HCEC 1CT (cell line): ENCODE data around the gene METTL1.
"Not testable (repeated sequence)": the region's sequence is repeated elsewhere in the genome, so short reads cannot be mapped to it uniquely, and the experiment has no call there.

ENCODE experiments used
- DNase-seq: peaks from one replicate; pipeline ENCODE4 v3.0.0-alpha.2; 2017

Gene METTL1

GRCh38 chr12:57771873-57772428 is at the start of gene METTL1:
Gene METTL1, minus strand, starts transcription at chr12:57772105. Its CDS starts 22 bp downstream, at chr12:57772083.
- peak; percentile 95 for DNase-seq

DNA sequence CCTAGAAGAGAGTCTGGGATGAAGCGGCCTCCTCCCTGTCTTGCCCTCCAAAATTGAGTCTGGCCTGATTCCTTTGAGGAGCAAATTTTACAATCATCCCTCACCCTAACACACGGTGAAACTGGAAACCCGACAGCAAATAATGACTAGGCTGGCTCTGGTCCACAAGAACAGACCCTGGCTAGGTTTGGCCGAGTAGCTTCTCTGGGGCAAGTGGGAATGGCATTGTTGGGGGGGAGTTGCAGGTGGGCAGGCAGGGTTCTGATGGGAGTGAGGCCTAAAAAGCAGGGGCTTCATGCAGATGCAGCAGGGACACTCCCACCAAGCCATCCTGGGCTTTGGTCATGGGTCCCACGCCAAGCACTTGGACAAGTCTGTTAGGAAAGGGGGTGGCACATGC is 49.1 kb upstream of the METTL1 start:
- not testable (repeated sequence) for DNase-seq

- not testable (repeated sequence) for DNase-seq
These were observed 48.2 kb upstream of the METTL1 start for GRCh38 chr12:57820119-57820518.

- not testable (repeated sequence) for DNase-seq
These were observed 46.1 kb upstream of the METTL1 start for GRCh38 chr12:57817990-57818331.

GRCh38 chr12:57817261-57817989 is 45.5 kb upstream of the METTL1 start:
- no peak for DNase-seq

DNA sequence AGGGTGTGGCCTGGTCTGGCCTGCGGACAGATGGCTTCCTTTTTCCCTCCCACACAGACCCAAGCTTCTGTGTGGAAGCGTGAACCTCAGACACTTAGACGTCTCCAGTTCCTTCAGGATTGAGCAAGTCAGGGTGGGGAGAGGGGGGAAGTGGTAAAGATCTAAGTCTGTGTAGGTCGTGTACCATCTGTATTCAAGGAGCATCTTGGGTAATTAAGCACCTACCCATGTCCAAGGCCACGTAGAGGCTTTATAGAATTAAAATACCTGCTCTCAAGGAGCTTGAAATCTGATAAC is 44.9 kb upstream of the METTL1 start:
- DNase-seq = no peak

GRCh38 chr12:57816001-57816854 is 44.3 kb upstream of the METTL1 start:
- no peak for DNase-seq

DNA sequence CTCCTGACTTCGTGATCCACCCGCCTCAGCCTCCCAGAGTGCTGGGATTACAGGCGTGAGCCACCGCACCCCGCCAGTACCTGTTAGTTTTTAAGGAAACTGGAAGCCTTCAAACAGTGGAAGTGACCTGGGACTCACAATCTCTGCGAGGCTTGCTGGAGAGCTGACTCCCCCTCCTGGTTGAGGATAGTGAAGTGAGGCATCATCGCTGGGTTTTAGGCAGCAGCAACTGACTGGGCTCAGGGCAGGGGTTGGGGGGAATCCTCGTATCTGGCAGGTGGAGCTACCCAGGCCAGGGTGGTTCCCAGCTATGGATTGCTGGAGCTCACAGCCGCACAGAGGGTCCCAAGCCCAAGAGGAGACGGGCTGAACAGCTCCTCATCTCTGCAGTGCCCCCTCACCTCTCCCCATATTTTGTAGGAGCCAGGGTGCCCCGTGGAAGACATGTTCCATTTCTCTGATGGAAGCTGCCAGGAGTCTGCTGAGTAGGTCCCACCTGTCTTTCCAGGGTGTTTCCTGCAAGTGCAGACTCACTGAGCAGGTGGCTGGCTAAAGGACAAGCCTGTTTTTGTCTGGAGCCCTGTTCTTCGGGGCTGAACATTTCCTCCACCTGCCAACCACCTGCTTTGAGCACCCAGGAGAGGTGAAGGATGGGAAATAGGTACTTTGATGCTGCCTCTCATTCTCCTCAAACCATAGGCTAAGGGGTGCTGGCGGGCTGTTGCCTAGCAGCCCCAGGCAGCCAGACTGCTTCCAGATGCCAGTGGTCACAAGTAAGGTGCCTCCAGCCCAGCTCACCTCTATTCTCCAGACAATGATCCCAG is 43.5 kb upstream of the METTL1 start:
- no peak for DNase-seq

GRCh38 chr12:57813971-57814772 is 42.3 kb upstream of the METTL1 start:
- no peak for DNase-seq

DNA sequence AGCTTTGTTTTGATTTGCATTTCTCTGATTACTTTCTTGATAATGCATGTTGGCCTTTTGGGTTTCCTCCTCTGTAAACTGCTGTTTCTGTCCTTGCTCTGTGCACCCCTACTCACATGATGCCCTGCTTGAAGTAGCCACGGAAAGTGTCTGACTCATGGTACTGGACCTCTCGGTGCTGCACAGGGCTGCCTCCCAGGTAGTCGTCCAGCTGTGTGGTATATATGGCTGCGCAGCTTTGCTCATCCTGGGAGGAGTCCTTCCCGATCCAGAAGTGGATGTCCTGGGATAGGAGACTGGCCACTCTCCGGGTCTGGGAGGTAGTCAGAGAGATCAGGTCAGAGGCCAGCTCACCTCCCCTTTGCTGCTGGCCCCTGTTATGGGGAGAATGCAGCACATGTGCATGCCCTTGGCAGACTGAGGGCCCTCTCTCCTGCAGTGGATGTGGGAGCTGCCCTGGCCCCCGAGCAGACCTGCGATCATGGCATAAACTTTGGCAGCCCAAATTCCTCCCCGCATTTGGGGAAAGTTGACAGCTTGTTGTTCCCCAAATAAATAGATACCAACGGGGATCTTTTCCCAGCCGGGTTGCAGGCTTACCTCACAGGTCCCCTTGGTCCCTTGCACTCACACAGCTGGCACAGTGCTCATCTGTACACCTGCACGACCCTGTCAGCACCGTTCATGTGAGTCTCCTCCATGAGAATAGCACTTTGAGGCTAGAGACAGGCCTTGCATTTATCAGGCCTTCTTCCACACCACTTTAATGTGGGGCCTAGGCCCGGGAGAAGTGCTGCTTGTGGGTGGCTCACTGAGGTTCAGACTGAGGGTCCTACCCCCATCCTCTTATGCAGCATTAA is 41.4 kb upstream of the METTL1 start:
- no peak for DNase-seq

GRCh38 chr12:57811028-57811755 is 39.3 kb upstream of the METTL1 start:
- DNase-seq = no peak

GRCh38 chr12:57810450-57810849 is 38.5 kb upstream of the METTL1 start:
- DNase-seq = peak; percentile 34

DNA sequence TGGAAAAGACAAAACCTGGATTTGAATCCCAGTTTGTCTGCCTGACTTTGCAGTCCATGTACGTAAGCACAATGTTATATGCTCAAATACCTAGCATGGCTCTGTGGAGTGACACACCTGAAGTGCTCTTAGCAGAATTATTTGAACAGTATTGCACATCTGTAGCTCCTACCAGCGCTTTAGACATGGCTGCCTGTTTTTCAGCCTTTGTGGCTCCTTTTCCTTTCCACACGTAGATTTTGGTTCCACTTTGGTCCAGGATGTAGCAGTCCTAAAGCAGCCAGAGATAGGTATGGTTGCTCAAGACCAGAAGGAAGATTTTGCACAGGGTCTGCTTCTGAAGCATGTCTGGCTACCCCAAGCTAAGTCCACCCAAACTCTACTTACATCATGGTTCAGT is 37.5 kb upstream of the METTL1 start:
- DNase-seq = no peak

- no peak for DNase-seq
These were observed 36.4 kb upstream of the METTL1 start for GRCh38 chr12:57808351-57808750.

DNA sequence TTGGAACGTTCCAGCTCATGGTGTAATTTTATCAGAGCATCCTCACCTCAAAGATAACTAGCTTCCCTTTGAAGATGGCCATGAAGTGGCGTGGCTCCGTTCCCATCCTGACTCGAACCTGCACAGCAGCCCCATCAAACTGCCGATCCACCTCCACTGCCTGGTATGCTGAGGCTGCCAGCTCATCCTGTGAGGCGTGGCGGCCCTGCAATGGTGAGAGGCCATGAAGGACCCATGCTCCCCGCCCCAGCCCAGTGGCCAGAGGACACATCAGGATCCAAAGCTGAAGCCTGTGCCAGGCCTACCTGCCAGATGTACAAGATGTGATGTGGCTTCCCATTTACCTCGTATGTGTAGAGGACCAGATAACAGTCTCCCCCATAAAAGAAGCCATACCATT is 35.4 kb upstream of the METTL1 start:
- DNase-seq = no peak

DNA sequence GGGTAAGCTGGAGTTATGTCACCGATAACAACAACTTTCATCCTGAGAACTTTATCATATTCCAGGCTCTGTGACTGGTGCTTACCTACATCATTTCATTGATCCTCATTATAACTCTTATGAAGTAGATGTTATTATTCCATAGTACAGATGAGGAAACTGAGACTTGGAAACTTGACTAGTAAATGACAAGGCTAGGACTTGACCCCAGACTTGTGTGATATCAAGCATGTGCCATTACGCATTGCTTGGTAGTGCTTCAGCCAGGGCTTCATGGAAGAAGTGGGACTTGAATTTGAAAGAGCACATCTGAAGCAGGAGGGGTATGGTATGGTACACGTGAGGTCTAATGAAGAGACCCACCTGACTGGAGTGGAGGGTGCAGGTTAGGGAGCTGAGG is 34.8 kb upstream of the METTL1 start:
- DNase-seq = no peak

- DNase-seq = peak; percentile 58
These were observed 31.5 kb upstream of the METTL1 start for GRCh38 chr12:57803319-57803893.

- no peak for DNase-seq
These were observed 30.7 kb upstream of the METTL1 start for GRCh38 chr12:57802607-57803006.

GRCh38 chr12:57800965-57801364 is 29.1 kb upstream of the METTL1 start:
- no peak for DNase-seq

DNA sequence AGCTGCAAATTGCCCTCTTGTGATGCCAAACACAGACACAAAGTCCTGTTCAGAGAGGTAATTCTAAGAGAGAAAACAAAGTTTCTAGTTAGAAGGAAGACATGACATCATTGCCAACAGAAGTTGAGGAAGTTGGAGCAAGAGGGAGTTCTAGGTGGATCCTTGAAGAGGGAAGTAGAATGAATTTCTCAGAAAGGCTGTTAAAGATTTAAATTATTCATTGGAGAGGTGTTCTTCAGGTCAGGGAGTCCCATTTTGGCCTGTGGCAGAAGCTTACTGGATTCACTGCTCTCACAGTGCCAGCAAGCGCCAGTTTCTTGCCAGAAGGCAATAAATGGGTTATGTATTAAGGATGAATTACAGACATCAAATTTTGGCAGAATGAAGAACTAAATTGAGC is 26.0 kb upstream of the METTL1 start:
- DNase-seq = no peak
